IMR-90 (cell line): ENCODE measurements around the gene PAQR7. TPM values are rescaled to one million over a fixed set of nuclear protein-coding genes. Genes with fewer than 3 reads are reported as not detected.
A peak's percentile ranks its signal among the peaks of the same experiment; 100 is the strongest.

Experiments used
- ATAC-seq: fragments of 200-7000 bp; cut with Tn5 transposase; 2 replicates; pipeline ENCODE4 v1.9.1; 2020; ENCODE audit warnings: low read depth, mild to moderate bottlenecking, moderate library complexity
- BruUV-seq: library from RNA; stranded (reverse); fragments of 400-500 nt; replicated peaks from 2 replicates; lab custom pipeline; 2021; lab: Mats Ljungman, UMichigan
- CTCF ChIA-PET: fragments of 300-600 bp; formaldehyde crosslinking; extraction: SDS; loops from one replicate; lab custom pipeline; 2021; ENCODE audit warnings: antibody characterized with exemption; lab: Yijun Ruan, JAX
- POLR2A ChIA-PET: fragments of 300-600 bp; sonication (Branson Sonifier 250); formaldehyde crosslinking; loops from one replicate; lab custom pipeline; 2022; ENCODE audit warnings: antibody characterized with exemption; ENCODE audit not compliant: unreplicated experiment; lab: Charles Lee
- DNase-seq: peaks from one replicate; pipeline ENCODE4 v3.0.0; 2013
- H2AFZ ChIP-seq: replicated peaks from 2 replicates; pipeline ENCODE3; 2013; ENCODE audit warnings: low read length, mild to moderate bottlenecking; ENCODE audit not compliant: poor library complexity
- H2AK5ac ChIP-seq: 2 replicates; pipeline ENCODE4 v1.6.1; 2013; ENCODE audit warnings: low read depth, low read length, inconsistent platforms
- H2AK9ac ChIP-seq: replicated peaks from 2 replicates; pipeline ENCODE3; 2013; ENCODE audit warnings: mild to moderate bottlenecking, low read depth, low read length, moderate library complexity; ENCODE audit not compliant: poor library complexity
- H2BK120ac ChIP-seq: 2 replicates; pipeline ENCODE4 v1.6.1; 2013; ENCODE audit warnings: low read depth, low read length, inconsistent platforms
- H2BK15ac ChIP-seq: 3 replicates; pipeline ENCODE4 v1.6.1; 2013; ENCODE audit warnings: low read depth, low read length, inconsistent platforms
- H2BK20ac ChIP-seq: 2 replicates; pipeline ENCODE4 v1.6.1; 2013; ENCODE audit warnings: low read depth, mild to moderate bottlenecking, inconsistent platforms, low read length, moderate library complexity
- H2BK5ac ChIP-seq: 2 replicates; pipeline ENCODE4 v1.6.1; 2013; ENCODE audit warnings: mild to moderate bottlenecking, low read depth, low read length, inconsistent platforms; ENCODE audit not compliant: poor library complexity, severe bottlenecking
- H3K14ac ChIP-seq: replicated peaks from 2 replicates; pipeline ENCODE4 v1.6.1; 2013; ENCODE audit warnings: low read depth, low read length, inconsistent platforms
- H3K18ac ChIP-seq: 2 replicates; pipeline ENCODE4 v1.6.1; 2013; ENCODE audit warnings: low read depth, low read length, control low read depth
- H3K23ac ChIP-seq: 2 replicates; pipeline ENCODE4 v1.6.1; 2013; ENCODE audit warnings: low read depth, low read length, inconsistent platforms
- H3K27ac ChIP-seq: 2 replicates; pipeline ENCODE4 v1.5.1; 2013; ENCODE audit warnings: mild to moderate bottlenecking, control low read depth, low read length; ENCODE audit not compliant: insufficient read depth
- H3K27me3 ChIP-seq: 2 replicates; pipeline ENCODE4 v1.6.1; 2013; ENCODE audit warnings: low read length; ENCODE audit not compliant: control insufficient read depth, insufficient read depth
- H3K36me3 ChIP-seq: 2 replicates; pipeline ENCODE4 v1.6.1; 2013; ENCODE audit warnings: low read length, mixed read lengths; ENCODE audit not compliant: control insufficient read depth, insufficient read depth
- H3K4ac ChIP-seq: 2 replicates; pipeline ENCODE4 v1.6.1; 2013; ENCODE audit warnings: low read depth, low read length, inconsistent platforms
- H3K4me1 ChIP-seq: 2 replicates; pipeline ENCODE4 v1.6.1; 2013; ENCODE audit warnings: low read length, mixed read lengths; ENCODE audit not compliant: control insufficient read depth, insufficient read depth
- H3K4me2 ChIP-seq: 2 replicates; pipeline ENCODE4 v1.6.1; 2013; ENCODE audit warnings: low read depth, mild to moderate bottlenecking, control low read depth, low read length, moderate library complexity
- H3K4me3 ChIP-seq: 2 replicates; pipeline ENCODE4 v1.5.1; 2013; ENCODE audit warnings: low read depth, mild to moderate bottlenecking, control low read depth, low read length, moderate library complexity; ENCODE audit not compliant: insufficient read depth
- H3K56ac ChIP-seq: 2 replicates; pipeline ENCODE4 v1.6.1; 2013; ENCODE audit warnings: low read length, inconsistent platforms; ENCODE audit not compliant: insufficient read depth; ENCODE audit errors: extremely low read depth
- H3K79me1 ChIP-seq, 2 experiments: 2 replicates each; pipeline ENCODE4 v1.6.1; 2013; ENCODE audit warnings: low read length in 2 of 2, inconsistent platforms in 1 of 2, low read depth in 1 of 2
- H3K9ac ChIP-seq: 2 replicates; pipeline ENCODE4 v1.6.1; 2013; ENCODE audit warnings: low read depth, low read length, control low read depth
- H3K9me1 ChIP-seq: 2 replicates; pipeline ENCODE4 v1.6.1; 2013; ENCODE audit warnings: low read length, inconsistent platforms; ENCODE audit not compliant: insufficient read depth
- H3K9me3 ChIP-seq: 2 replicates; pipeline ENCODE4 v1.6.1; 2013; ENCODE audit warnings: low read length; ENCODE audit not compliant: control insufficient read depth, insufficient read depth
- H4K20me1 ChIP-seq: 2 replicates; pipeline ENCODE4 v1.6.1; 2013; ENCODE audit warnings: low read length, inconsistent platforms; ENCODE audit not compliant: insufficient read depth
- H4K5ac ChIP-seq: 2 replicates; pipeline ENCODE4 v1.6.1; 2013; ENCODE audit warnings: mild to moderate bottlenecking, low read depth, low read length, control low read depth
- H4K8ac ChIP-seq, 2 experiments: 2 replicates each; pipeline ENCODE4 v1.6.1; 2013; ENCODE audit warnings: low read depth in 2 of 2, low read length in 2 of 2, control low read depth in 1 of 2, inconsistent platforms in 1 of 2
- H4K91ac ChIP-seq: 2 replicates; pipeline ENCODE4 v1.6.1; 2013; ENCODE audit warnings: low read depth, low read length, inconsistent platforms; ENCODE audit not compliant: insufficient read depth
- BHLHE40 ChIP-seq: fragments of 150-350 bp; IDR thresholded peaks from 2 replicates; pipeline ENCODE4 v1.6.1; 2016; ENCODE audit warnings: mild to moderate bottlenecking, low read depth, low read length
- CHD1 ChIP-seq: IDR thresholded peaks from 2 replicates; pipeline ENCODE4 v1.6.1; 2012; ENCODE audit warnings: low read depth, low read length, improper control_type of control experiment
- MAFK ChIP-seq: IDR thresholded peaks from 2 replicates; pipeline ENCODE4 v1.6.1; 2012; ENCODE audit warnings: low read depth, low read length, improper control_type of control experiment
- RAD21 ChIP-seq: IDR thresholded peaks from 2 replicates; pipeline ENCODE4 v1.6.1; 2012; ENCODE audit warnings: low read length, improper control_type of control experiment
- WGBS, 2 experiments: methylation state at CpG; one replicate each; pipeline versions ENCODE4 v1.1.5 to v1.1.7; 2013; ENCODE audit warnings: missing lambda C conversion rate in 2 of 2; ENCODE audit not compliant: insufficient read length in 1 of 2; ENCODE audit errors: extremely low coverage in 2 of 2; 5-methylcytosine and 5-hydroxymethylcytosine counted together
- dilution Hi-C: fragments of 300-500 bp; cut with HindIII; formaldehyde crosslinking; loops from one replicate; pipeline ENCODE4 v1.14.3; 2018; ENCODE audit warnings: low sequenced_read_pairs; ENCODE audit not compliant: unreplicated experiment
- in situ Hi-C: fragments of 300-500 bp; cut with MboI; formaldehyde crosslinking; loops from 3 replicates; pipeline ENCODE4 v1.14.3; 2019; ENCODE audit warnings: low sequenced_read_pairs, inconsistent platforms, mixed read lengths
- intact Hi-C: fragments of 100-400 bp; cut with micrococcal nuclease; formaldehyde crosslinking; loops from 2 replicates; pipeline ENCODE4 v1.10.0; 2022
- polyA plus RNA-seq, 3 experiments: library from polyadenylated mRNA; depleted of rRNA; stranded (reverse); fragments of >200 nt; gene quantifications; 2 replicates each; pipeline ENCODE4 v1.2.3, GENCODE V29; 2012; ENCODE audit warnings: low replicate concordance in 1 of 3
- total RNA-seq: library from RNA; depleted of rRNA; stranded (reverse); fragments of >200 nt; gene quantifications from 2 replicates; pipeline ENCODE4 v1.2.3, GENCODE V29; 2012

The PAQR7 gene
- total and polyA plus RNA-seq, 2 of the 4 experiments (the other 2 are of a cell fraction): 9.0 to 12.9 TPM

DNA sequence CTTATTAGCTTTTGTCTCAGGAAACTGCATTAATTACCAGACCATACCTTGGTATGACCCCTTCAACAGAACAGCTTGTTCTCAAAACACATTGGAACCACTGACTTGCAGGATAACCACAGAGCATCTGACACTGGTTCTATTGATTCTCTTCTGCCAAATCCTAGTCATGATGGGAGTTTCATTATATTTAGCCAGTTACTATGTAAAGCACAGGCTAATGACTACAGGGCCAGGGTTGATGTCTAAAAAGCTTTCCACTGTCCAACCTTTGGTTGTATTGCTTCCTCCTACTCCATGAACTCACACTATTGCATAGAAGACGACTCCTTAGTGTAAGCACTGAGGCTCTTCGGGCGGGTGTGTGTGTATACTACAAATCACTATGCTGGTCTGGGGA is 27.0 kb upstream of the PAQR7 start:
- DNase-seq (no peak), ATAC-seq (no peak)
- Histone ChIP-seq H3K56ac (no peak overlapping the region), H2AK9ac (no peak overlapping the region), H3K4me3 (no peak overlapping the region), H4K91ac (no peak overlapping the region), H3K18ac (no peak overlapping the region), H2BK120ac (no peak overlapping the region), H3K23ac (peak overlapping the region; percentile 39; the same call in 1 of the 2 replicates), H4K5ac (no peak overlapping the region), H2AK5ac (no peak overlapping the region), H3K79me1 (peaks cover 30 to 48% of the 10 kb centered on the region in 2 experiments), H3K4ac (peak overlapping the region; percentile 33; the same call in 1 of the 2 replicates), H3K4me1 (peaks cover 5% of the 10 kb centered on the region), H3K4me2 (no peak overlapping the region), H4K20me1 (peaks cover 10% of the 10 kb centered on the region; the same call in 1 of the 2 replicates), H3K27me3 (no peaks in the 10 kb centered on the region), H3K14ac (no peak overlapping the region), H3K27ac (no peak overlapping the region), H2BK15ac (no peak overlapping the region), H4K8ac (no peak overlapping the region), H3K9me1 (peaks cover 13% of the 10 kb centered on the region), H3K9me3 (no peaks in the 10 kb centered on the region), H2BK5ac (peak overlapping the region; percentile 5), H3K36me3 (peaks cover 36% of the 10 kb centered on the region), H2AFZ (no peak overlapping the region), H2BK20ac (no peak overlapping the region; the same call in 1 of the 2 replicates), H3K9ac (no peak overlapping the region)
- BruUV-seq: no TSS peak
- ChIA-PET POLR2A (no interaction called here), CTCF (interaction anchor here (0.6 to 1.4 kb wide), 2 partner anchors 95 to 1395 kb away, joined by 5 to 7 read pairs; partner anchors contain the start of gene PAFAH2)
- TF ChIP-seq MAFK: no peak
- TF ChIP-seq BHLHE40: no peak
- no peak for TF ChIP-seq RAD21
- no peak for TF ChIP-seq CHD1
- in situ Hi-C loops (no loop called here), intact Hi-C loops (no loop called here), dilution Hi-C loops (no loop called here)
- no CpG with 5 or more reads among the region's 3 CpGs for WGBS, 2 experiments
